Astrocyte of the cerebellum (primary cell): ENCODE measurements around the gene MYBL2.

Source experiments
- DNase-seq: peaks from one replicate; pipeline ENCODE4 v3.0.0-alpha.2; 2011; ENCODE audit warnings: low read depth
- H3K4me3 ChIP-seq: 2 replicates; pipeline ENCODE4 v1.5.1; 2011; ENCODE audit warnings: mild to moderate bottlenecking, low read depth, low read length, moderate library complexity
- CTCF ChIP-seq: IDR thresholded peaks from 2 replicates; pipeline ENCODE4 v1.5.1; 2012; ENCODE audit warnings: low read length, low read depth, moderate library complexity, mild to moderate bottlenecking; ENCODE audit errors: missing control alignments
- in situ Hi-C: cut with HindIII; loops from 2 replicates; pipeline ENCODE4 v1.10.0; 2017; ENCODE audit warnings: low sequenced_read_pairs

The MYBL2 gene

GRCh38 chr20:43667341-43668132, 623 bp downstream of the MYBL2 start:
- DNase-seq: no peak
- H3K4me3 ChIP-seq: peak overlapping the region; percentile 44
- in situ Hi-C loops: no loop called here
- TF ChIP-seq CTCF: no peak

GRCh38 chr20:43669332-43669731, 2.4 kb downstream of the MYBL2 start:
- DNase-seq: no peak
- in situ Hi-C loops: no loop called here
- no peak overlapping the region for H3K4me3 ChIP-seq
- TF ChIP-seq CTCF: no peak

GRCh38 chr20:43670423-43670822, 3.5 kb downstream of the MYBL2 start:
- in situ Hi-C loops: no loop called here
- no peak overlapping the region for H3K4me3 ChIP-seq
- TF ChIP-seq CTCF: no peak
- DNase-seq: no peak

GRCh38 chr20:43676368-43676767, 9.5 kb downstream of the MYBL2 start:
- in situ Hi-C loops: no loop called here
- DNase-seq: no peak
- no peak overlapping the region for H3K4me3 ChIP-seq
- no peak for TF ChIP-seq CTCF

GRCh38 chr20:43680981-43681380, 14.1 kb downstream of the MYBL2 start:
- no peak for DNase-seq
- TF ChIP-seq CTCF: no peak
- no peak overlapping the region for H3K4me3 ChIP-seq
- in situ Hi-C loops: no loop called here

- DNase-seq: no peak
- H3K4me3 ChIP-seq: no peak overlapping the region
- in situ Hi-C loops: no loop called here
Observed at GRCh38 chr20:43681468-43681942, 14.6 kb downstream of the MYBL2 start.

More at GRCh38 chr20:43681468-43681942, 14.6 kb downstream of the MYBL2 start:
- TF ChIP-seq CTCF: no peak
